NCI-H1105 (cell line): Measurements from ENCODE around the gene SGMS1.
"Not testable (repeated sequence)": the region's sequence is repeated elsewhere in the genome, so short reads cannot be mapped to it uniquely, and the experiment has no call there.

Source experiments
- DNase-seq: peaks from one replicate; lab custom pipeline; 2025; lab: John Stamatoyannopoulos, UW

Gene SGMS1

GRCh38 chr10:50309342-50309741, 314.4 kb downstream of the SGMS1 start:
- no peak for DNase-seq

GRCh38 chr10:50304660-50305059, 319.1 kb downstream of the SGMS1 start:
- no peak for DNase-seq

GRCh38 chr10:50299948-50300669, 323.6 kb downstream of the SGMS1 start:
- DNase-seq, result no peak

- no peak for DNase-seq
Measured at GRCh38 chr10:50295367-50295766, 328.4 kb downstream of the SGMS1 start.

GRCh38 chr10:50294582-50294981, 329.2 kb downstream of the SGMS1 start:
- no peak for DNase-seq

- DNase-seq, result no peak
Measured at GRCh38 chr10:50293513-50294313, 330.0 kb downstream of the SGMS1 start.

GRCh38 chr10:50291261-50291850, 332.4 kb downstream of the SGMS1 start:
- no peak for DNase-seq

GRCh38 chr10:50289196-50289595, 334.6 kb downstream of the SGMS1 start:
- no peak for DNase-seq

GRCh38 chr10:50286996-50287803, 336.6 kb downstream of the SGMS1 start:
- DNase-seq, result no peak

GRCh38 chr10:50286517-50286916, 337.2 kb downstream of the SGMS1 start:
- DNase-seq, result no peak

GRCh38 chr10:50281967-50282522, 341.7 kb downstream of the SGMS1 start:
- DNase-seq, result no peak

- no peak for DNase-seq
Measured at GRCh38 chr10:50281210-50281966, 342.4 kb downstream of the SGMS1 start.

GRCh38 chr10:50280049-50280841, 343.5 kb downstream of the SGMS1 start:
- no peak for DNase-seq

GRCh38 chr10:50279489-50279888, 344.3 kb downstream of the SGMS1 start:
- no peak for DNase-seq

GRCh38 chr10:50275650-50276235, 348.0 kb downstream of the SGMS1 start:
- no peak for DNase-seq

- no peak for DNase-seq
Measured at GRCh38 chr10:50272531-50272930, 351.2 kb downstream of the SGMS1 start.

- no peak for DNase-seq
Measured at GRCh38 chr10:50271564-50272250, 352.0 kb downstream of the SGMS1 start.

GRCh38 chr10:50267877-50268276, 355.9 kb downstream of the SGMS1 start:
- DNase-seq, result not testable (repeated sequence)

GRCh38 chr10:50262625-50263024, 361.1 kb downstream of the SGMS1 start:
- DNase-seq, result not testable (repeated sequence)
